ENCODE data around the gene NELFA. TPM values are rescaled to one million over a fixed set of nuclear protein-coding genes. Genes with fewer than 3 reads are reported as not detected.

NELFA gene
- total and polyA plus RNA-seq, 2 of the 13 experiments (the other 11 are each of a cell fraction or from before 2014, with no cell fraction given), result 13.3 to 18.5 TPM

DNA sequence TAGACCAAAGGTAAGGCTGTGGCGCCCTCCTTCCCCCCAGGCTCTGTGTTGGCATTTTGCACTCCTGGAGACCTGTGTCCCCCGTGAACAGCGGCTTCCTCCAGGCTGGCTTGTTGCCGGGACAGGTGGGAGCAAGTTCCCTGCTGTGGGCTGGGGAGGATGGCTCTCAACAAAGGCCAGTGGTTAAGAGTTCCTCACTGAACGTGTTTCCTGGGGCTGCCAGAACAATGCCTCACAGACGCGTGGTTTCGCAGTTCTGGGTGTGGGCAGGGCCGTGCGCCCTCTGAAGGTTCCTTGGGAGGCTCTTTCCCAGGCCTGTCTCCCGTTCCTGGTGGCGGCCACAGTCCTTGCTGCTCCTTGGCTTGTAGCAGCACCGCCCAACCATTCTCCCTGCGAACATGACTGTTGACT, 33.4 kb downstream of the NELFA start (continued):
- TF ChIP-seq, protein P1, sequence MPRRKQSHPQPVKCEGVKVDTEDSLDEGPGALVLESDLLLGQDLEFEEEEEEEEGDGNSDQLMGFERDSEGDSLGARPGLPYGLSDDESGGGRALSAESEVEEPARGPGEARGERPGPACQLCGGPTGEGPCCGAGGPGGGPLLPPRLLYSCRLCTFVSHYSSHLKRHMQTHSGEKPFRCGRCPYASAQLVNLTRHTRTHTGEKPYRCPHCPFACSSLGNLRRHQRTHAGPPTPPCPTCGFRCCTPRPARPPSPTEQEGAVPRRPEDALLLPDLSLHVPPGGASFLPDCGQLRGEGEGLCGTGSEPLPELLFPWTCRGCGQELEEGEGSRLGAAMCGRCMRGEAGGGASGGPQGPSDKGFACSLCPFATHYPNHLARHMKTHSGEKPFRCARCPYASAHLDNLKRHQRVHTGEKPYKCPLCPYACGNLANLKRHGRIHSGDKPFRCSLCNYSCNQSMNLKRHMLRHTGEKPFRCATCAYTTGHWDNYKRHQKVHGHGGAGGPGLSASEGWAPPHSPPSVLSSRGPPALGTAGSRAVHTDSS (CRISPR knock-in tag; conservative IDR thresholded peaks at IDR 0.05), result no peak
- TF ChIP-seq REXO4 (CRISPR knock-in tag; IDR thresholded peaks at IDR 0.05; ENCODE audit: borderline replicate concordance), result no peak
- TF ChIP-seq, protein P2, sequence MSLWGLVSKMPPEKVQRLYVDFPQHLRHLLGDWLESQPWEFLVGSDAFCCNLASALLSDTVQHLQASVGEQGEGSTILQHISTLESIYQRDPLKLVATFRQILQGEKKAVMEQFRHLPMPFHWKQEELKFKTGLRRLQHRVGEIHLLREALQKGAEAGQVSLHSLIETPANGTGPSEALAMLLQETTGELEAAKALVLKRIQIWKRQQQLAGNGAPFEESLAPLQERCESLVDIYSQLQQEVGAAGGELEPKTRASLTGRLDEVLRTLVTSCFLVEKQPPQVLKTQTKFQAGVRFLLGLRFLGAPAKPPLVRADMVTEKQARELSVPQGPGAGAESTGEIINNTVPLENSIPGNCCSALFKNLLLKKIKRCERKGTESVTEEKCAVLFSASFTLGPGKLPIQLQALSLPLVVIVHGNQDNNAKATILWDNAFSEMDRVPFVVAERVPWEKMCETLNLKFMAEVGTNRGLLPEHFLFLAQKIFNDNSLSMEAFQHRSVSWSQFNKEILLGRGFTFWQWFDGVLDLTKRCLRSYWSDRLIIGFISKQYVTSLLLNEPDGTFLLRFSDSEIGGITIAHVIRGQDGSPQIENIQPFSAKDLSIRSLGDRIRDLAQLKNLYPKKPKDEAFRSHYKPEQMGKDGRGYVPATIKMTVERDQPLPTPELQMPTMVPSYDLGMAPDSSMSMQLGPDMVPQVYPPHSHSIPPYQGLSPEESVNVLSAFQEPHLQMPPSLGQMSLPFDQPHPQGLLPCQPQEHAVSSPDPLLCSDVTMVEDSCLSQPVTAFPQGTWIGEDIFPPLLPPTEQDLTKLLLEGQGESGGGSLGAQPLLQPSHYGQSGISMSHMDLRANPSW (CRISPR knock-in tag; IDR thresholded peaks at IDR 0.05; ENCODE audit: borderline replicate concordance), result no peak
- TF ChIP-seq HNF4G (IDR thresholded peaks at IDR 0.05; ENCODE audit: borderline replicate concordance, low read depth, low read length), result no peak
- no peak for TF ChIP-seq HNF4G (CRISPR knock-in tag; IDR thresholded peaks at IDR 0.05; ENCODE audit: borderline replicate concordance, low read depth)
- no peak for TF ChIP-seq CCDC6 (CRISPR knock-in tag; IDR thresholded peaks at IDR 0.05)

DNA sequence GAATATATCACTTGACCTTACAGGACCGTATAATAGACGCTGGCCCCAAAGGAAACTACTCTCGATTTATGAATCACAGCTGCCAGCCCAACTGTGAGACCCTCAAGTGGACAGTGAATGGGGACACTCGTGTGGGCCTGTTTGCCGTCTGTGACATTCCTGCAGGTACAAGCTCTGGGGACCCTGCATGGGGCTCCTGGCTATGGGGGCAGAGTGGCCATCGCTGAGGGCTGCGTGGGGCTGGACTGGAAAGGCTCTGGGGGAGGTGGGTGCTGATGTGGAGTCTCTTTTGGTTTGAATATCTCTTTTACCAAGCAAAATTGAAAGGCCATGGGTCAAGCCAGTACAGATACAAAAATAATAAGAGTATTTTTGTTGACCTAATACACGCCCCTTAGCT, 33.9 kb downstream of the NELFA start:
- no peaks in the 10 kb centered on the region for H3K27me3 ChIP-seq (ENCODE audit: control insufficient read depth in 1 of 2, insufficient read depth in 2 of 2, low read length in 2 of 2)
- H2AFZ ChIP-seq (ENCODE audit: low read length), result no peak overlapping the region
- no peak for ATAC-seq
- no peak for FAIRE-seq
- peaks cover 46 to 93% of the 10 kb centered on the region in 2 experiments for H3K36me3 ChIP-seq (replicated peaks in 1 of 2; ENCODE audit: control insufficient read depth in 1 of 2, insufficient read depth in 2 of 2, low read length in 2 of 2)
- H3K4me1 ChIP-seq (ENCODE audit: insufficient read depth, low read length), result no peaks in the 10 kb centered on the region
- H3K4me3 ChIP-seq (replicated peaks in 1 of 3; ENCODE audit: insufficient read depth in 1 of 3, low read depth in 2 of 3, low read length in 3 of 3), result no peak overlapping the region
- CTCF ChIA-PET (ENCODE audit: low intra/inter-chr PET ratio, low total read pairs), result no interaction called here
- 100% methylated on average over 8 of the region's 8 CpGs for WGBS (ENCODE audit: low lambda C conversion rate)
- in situ Hi-C loops (cut with HindIII; ENCODE audit: extremely low pct_ligation_motif_present, low pct_unique_long_range_greater_than_20kb) (no loop called here), intact Hi-C loops (cut with micrococcal nuclease; ENCODE audit: unreplicated experiment) (no loop called here)
- no peak overlapping the region for H3K4me2 ChIP-seq (ENCODE audit: low read depth, low read length)
- H3K27ac ChIP-seq (ENCODE audit: extremely low read length, insufficient read depth, low read length), result no peak overlapping the region
- no TSS peak for BruUV-seq (replicated peaks)
- no peaks in the 10 kb centered on the region for H3K9me3 ChIP-seq (ENCODE audit: low read length)
- DNase-seq (ENCODE audit: low spot score), result no peak
- no peak for TF ChIP-seq ZNF501 (CRISPR knock-in tag; IDR thresholded peaks at IDR 0.05)
- no peak for TF ChIP-seq ZNF256 (CRISPR knock-in tag; conservative IDR thresholded peaks at IDR 0.05)
- H4K20me1 ChIP-seq (ENCODE audit: insufficient read depth, low read length), result no peaks in the 10 kb centered on the region
- no peak overlapping the region for H3K9ac ChIP-seq (ENCODE audit: insufficient read depth, low read depth, low read length)
- H3K79me2 ChIP-seq (ENCODE audit: insufficient read depth, low read length), result no peaks in the 10 kb centered on the region
- POLR2A ChIA-PET, result no interaction called here
